ENCODE measurements around the gene SLAIN2. TPM values are rescaled to one million over a fixed set of nuclear protein-coding genes. Genes with fewer than 3 reads are reported as not detected.
"Not testable (repeated sequence)": the region's sequence is repeated elsewhere in the genome, so short reads cannot be mapped to it uniquely, and the experiment has no call there.

Gene SLAIN2
- total RNA-seq = 54.1 and 58.1 TPM in 2 replicates

DNA sequence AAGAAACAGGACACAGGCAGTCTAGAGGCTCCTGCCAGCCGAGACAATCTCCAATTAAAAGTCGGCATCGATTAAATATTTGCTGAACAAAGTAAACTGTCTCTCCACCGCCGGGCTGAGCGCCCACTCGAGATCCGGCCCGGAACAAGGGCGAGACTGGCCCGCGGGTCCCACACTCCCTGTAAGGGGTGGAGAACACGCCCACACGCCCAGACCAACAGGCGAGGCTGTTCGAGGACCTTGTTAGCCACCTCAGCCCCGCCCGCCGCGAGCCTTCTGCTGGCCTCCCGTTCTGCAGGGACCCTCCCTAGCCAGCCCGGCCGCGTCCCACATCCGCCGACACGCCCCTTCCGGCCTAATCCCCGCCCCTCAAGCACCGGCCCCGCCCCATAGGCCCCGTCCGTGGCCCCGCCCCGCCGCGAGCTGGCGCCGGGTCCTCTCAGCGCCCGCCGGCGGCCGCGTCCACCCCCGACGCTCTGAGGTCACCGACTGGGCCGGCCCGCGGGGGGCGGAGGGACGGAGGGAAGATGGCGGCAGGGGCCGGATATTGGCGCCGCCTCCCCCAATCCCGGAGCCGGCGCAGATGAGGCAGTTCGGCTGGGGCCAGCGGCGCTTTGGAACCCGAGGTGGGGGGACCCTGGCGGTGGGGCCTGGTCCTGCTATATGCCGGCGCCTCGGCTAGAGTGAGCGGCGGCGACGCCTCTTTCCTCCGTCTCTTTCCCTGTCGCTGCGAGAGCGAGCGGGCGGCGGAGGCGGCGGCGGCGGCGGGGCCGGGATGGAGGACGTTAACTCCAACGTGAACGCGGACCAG, at the start of gene SLAIN2:
TSS of gene SLAIN2 (plus strand) at position 565 of the 811 bp plus-strand sequence. CDS start at position 776, 211 bp downstream.
- intact Hi-C loops (cut with micrococcal nuclease) = loop anchor here (1.0 to 5.0 kb wide), 8 partner anchors 24 to 878 kb away; partner anchors contain the start of genes COMMD8, FRYL, OCIAD1 and OCIAD2

DNA sequence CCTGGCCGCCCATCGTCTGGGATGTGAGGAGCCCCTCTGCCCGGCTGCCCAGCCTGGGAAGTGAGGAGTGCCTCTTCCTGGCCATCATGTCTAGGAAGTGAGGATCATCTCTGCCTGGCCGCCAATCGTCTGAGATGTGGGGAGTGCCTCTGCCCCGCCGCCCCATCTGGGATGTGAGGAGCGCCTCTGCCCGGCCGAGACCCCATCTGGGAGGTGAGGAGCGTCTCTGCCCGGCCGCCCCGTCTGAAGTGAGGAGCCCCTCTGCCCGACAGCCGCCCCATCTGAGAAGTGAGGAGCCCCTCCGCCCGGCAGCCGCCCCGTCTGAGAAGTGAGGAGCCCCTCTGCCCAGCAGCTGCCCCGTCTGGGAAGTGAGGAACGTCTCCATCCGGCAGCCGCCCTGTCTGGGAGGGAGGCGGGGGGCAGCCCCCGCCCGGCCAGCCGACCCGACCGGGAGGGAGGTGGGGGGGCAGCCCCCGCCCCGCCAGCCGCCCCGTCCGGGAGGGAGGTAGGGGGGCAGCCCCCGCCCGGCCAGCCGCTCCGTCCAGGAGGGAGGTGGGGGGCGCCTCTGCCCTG, 49.0 kb upstream of the SLAIN2 start:
- intact Hi-C loops (cut with micrococcal nuclease) = not testable (repeated sequence)

DNA sequence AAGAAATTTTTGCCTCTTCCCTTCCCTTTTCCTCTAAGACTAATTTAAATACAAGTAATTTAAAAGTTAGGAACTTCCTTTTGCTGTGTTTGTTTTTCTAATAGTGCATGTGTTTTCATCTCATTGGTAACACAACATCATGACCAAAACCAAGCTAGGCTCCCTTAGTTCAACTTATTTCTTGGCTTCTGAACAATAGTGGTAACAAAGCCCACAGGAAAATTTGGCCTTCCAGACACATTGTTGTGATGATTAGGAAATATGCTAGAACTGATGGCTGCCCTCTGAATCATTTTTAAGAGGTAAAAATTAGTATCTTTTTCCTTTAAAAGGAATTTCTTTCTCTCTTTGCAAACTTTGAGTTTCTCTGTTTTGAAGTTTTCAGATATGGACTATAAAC, 46.2 kb upstream of the SLAIN2 start:
- intact Hi-C loops (cut with micrococcal nuclease) = no loop called here

DNA sequence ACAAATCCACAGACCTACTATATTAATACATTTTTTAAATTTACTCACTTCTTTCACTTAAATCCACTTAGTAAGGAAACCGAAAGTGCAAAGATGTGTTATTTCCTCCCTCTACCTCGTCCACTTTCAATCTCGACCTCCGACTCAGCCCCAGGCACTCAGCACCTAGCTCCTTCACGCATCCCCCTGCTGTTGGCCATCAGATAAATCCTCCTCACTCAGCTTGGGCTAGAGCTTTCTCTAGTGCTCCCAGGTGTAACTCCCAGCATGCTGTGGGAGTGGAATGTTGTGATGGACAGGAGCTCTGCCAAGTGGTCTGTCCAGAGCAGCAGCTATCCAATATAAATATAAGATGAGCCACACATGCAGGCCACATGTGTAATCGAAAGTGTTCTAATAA, 45.0 kb upstream of the SLAIN2 start:
- intact Hi-C loops (cut with micrococcal nuclease) = no loop called here

DNA sequence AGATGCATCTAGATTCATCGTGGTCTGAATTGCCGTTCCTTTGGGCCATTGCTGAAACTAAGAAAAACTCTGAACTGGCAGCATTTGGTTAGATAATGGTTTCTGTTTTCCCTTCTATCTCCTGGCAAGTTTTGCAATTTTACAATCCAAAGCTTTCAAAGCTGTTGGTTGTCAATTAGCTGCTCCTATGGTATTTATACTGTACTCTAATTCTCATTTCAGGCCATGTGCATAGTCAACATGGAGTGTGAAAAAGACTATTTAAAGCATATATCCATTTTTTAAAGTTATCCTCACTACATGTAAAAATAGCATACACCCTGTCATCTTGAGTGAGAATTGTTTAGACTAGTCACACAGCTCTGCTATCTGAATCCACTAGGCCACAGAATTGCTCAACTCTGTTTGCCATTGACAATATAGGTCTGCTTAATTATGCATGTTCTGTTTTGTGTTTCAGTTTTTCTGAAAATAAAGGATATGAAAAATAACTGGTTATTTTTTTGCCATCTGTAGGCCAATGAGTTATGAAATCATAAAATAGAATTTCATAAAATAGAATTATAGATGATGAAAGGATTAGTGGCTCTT, 44.0 kb upstream of the SLAIN2 start:
- intact Hi-C loops (cut with micrococcal nuclease) = no loop called here

DNA sequence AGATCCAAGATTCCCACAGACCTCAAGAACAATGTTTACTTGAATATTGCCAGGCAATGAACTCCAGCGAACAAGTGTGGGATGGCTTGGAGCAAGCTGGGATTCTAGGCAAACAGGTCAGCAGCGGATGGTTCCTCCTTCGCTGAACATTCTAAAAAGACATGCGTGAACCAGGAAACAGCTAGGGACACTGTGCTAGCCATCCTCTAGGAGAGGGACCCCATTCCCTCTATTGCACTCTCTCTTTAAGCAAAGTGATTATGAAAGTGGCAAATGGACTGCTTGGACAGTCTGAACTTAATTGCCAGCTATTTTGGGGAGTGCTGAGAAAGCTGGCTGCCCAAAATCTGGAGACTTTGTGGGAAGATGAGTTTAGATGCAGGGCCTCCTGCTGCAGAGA, 41.8 kb upstream of the SLAIN2 start:
- intact Hi-C loops (cut with micrococcal nuclease) = no loop called here

DNA sequence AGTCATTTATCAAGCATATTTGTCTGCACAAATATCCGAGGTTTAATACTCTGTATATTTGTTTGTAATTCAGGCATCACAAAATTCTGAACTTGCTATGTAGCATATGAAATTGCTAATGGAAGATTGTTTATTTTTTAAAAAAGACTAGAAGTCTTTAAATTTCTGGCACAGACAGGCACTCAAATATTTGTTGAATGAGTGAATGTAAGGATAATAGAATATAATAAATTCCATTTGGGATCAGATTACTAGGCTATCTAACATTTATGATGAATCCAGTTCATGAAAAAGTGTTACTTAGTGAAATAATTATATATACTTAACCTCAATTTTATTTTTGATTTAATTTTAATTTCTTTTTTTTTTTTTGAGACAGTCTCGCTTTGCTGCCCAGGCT, 41.3 kb upstream of the SLAIN2 start:
- intact Hi-C loops (cut with micrococcal nuclease) = no loop called here

DNA sequence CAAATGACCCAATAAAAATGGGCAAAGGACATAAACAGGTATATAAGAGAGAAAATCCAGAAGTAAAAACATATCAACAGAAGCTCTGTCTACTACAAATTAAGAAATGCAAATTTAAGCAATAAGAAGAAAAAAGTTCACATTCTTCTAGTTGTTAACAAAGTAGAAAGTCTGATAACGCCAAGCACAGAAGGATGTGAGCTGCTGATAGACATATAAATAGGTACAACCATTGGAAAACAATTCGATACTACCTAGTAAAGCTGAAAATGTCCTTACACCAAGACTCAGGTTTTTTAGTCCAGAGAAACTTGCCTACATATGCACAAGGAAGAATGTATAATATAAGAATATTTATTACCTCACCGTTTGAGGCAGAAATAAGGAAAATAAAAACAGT, 35.8 kb upstream of the SLAIN2 start:
- intact Hi-C loops (cut with micrococcal nuclease) = no loop called here

DNA sequence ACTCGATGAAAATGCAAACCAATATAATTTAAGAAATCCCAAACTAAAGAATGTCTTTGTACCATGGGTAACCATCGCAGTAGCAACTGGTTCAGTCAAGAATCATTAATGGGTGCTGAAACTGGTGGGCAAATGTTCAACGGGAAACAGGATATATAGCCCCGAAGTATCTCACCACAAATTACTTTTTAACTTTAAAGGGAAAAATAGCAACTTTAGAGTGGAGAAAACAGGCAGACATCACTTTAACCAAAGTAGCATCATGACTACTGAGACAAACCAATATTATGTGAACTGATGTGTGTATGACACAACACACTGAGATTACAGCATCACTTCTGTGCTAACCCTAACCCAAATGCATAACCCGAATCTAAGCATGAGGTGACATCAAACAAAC, 33.8 kb upstream of the SLAIN2 start:
- intact Hi-C loops (cut with micrococcal nuclease) = no loop called here

DNA sequence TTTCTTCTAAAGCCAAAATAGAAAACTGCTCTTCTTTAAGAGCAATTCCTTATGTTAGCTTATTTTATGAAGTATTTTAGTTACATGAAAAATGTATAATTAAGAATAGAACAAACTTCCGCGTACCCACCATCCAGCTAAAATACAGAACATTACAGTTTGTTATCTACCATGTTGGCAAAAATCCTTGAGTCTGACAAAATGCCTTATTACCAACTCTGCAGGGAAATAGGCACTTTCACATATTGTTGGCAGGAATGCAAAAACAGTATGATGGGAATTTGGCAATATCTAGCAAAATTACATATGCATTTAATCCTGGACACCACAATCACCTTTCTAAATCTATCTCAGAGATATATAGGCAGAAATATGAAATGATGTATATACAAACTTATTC, 32.4 kb upstream of the SLAIN2 start:
- intact Hi-C loops (cut with micrococcal nuclease) = no loop called here

DNA sequence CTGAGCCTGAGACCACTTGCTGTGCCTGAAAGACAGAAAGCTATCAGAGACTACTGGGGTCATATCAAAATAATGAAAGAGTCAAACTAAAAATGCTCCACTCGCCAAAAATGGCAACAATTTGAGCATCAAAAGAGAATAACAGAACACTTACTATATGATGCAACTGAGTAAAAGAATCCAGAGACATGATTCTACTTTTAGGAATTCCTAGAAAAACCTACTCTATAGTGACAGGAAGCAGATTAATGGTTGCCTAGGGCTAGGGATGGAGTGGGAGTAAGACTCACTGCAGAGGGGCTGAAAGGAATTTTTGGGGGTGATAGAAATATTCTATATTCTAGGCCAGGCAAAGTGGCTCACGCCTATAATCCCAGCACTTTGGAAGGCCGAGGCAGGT, 29.4 kb upstream of the SLAIN2 start:
- intact Hi-C loops (cut with micrococcal nuclease) = loop anchor here (10.0 kb wide), 1 partner anchor 653 kb away; no protein-coding TSS in a partner anchor

DNA sequence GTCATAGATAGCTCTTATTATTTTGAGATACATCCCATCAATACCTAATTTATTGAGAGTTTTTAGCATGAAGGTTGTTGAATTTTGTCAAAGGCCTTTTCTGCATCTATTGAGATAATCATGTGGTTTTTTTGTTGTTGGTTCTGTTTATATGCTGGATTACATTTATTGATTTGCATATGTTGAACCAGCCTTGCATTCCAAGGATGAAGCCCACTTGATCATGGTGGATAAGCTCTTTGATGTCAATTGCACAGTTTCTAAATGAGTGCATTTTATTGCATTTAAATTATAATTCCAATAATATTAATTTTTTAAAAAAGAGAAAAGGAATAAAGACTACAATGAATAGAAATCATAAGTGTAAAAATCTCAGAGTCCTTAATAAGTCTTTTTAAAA, 26.6 kb upstream of the SLAIN2 start:
- intact Hi-C loops (cut with micrococcal nuclease) = loop anchor here (5.0 to 10.0 kb wide), 2 partner anchors 113 to 650 kb away; no protein-coding TSS in a partner anchor

DNA sequence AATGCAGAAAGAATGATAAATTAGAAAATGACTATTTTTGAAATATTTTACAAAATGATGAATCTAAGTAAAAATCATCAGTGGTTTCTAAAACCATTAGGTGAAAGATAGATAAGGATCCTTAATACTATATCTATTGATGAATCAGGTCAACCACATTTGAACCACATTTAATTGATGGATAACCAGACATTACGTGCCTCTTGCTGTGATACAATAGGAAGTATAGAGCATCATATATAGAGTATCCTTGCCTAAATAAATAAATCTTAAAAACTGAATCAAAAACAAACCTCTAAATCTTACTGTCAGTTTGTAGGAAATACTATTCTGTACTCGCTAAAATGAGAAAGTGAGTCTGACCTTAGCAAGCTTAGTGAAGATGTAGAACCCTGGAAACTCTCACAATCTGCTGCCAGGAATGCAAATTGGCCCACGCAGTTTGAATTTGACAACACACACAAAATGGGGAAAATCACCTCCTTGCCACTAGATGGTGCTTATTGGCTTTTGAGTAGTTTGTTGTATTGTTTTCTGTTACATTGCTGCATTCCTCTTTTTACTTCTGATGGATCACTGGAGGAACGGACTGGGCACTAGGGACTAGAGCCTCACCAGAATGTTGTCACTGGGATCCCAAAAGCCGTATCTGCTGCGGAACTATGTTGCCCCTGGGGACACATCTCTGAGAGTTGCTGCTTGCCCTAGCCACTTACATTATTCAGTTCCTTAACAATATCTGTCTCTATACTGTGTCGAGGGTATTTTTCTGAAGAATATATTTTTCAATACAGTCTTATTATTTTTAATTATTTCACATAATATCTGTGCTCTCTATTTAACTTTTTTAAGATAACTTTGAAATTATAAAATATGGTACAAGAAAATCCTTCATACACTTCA, 25.4 kb upstream of the SLAIN2 start:
- intact Hi-C loops (cut with micrococcal nuclease) = loop anchor here (1.0 to 10.0 kb wide), 4 partner anchors 25 to 649 kb away; partner anchors contain the start of gene SLAIN2

DNA sequence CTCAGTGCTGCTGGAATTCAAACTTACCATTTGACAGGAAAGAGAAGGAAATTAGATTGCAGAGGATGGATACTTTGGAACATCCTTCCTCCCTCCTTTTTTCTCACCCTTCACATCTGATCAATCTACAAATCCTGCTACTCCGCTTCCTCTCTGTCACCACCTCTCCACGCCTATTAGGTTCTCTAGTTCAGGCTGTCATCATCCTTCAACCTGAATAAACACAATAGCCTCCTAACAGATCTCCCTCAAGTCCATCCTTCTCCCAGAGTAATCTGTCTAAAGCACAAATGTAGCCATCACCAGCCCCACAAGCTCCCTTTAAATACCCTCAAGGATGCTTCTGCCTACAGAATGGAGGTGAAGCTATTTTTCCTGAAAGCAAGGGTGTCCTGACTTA, 20.0 kb upstream of the SLAIN2 start:
- intact Hi-C loops (cut with micrococcal nuclease) = no loop called here

DNA sequence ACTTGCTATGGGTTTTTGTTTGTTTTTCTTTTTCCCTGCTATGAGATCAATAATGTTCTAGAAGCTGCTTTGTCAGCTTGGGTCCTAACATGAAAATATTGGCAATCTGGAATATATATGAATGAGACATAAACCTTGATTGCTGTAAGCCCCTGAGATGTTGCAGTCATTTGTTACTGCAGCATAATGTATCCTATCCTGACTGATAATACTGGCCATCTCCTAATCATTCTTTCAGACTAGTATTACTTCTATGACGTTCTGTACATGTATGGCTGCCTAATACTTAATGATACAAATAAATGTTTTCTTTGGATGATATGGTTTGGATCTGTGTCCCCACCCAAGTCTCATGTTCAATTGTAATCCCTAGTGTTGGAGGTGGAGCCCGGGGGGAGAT, 19.3 kb upstream of the SLAIN2 start:
- intact Hi-C loops (cut with micrococcal nuclease) = no loop called here

DNA sequence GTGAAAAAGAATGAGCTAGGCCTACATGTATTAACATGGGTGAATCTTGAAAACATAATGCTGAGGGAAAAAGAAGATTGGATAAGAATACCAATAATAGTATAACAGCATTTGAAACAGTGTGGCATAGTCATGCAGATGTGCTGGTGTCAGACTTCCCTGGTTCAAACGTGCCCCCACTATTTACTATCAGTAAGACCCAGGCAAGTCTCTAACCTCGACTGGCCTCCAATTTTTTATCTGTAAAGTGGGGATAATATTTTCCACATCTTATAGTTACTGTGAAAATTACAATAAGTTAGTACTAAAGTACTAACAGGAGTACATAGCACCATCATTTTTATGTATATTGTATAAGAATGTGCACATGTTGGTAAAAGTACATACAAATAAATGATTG, 17.0 kb upstream of the SLAIN2 start:
- intact Hi-C loops (cut with micrococcal nuclease) = no loop called here

DNA sequence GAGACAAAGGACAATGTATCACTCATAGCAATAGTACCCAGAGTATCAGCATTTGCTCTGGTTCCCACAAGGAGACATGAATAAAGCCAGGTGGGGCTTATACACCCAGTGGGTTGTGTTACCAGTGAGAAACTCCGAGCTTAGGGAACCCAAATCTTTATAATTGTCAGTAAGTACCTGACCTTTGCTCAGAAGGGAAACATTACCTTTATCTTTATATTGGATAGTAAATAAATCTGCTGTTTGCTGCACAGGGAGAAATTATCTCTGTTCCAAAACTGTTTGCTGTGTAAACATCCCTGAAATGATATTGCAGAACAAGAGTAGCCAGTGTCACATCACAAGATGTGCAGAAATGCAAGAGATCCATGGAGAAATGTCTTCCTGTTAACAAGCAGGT, 12.1 kb upstream of the SLAIN2 start:
- intact Hi-C loops (cut with micrococcal nuclease) = no loop called here

DNA sequence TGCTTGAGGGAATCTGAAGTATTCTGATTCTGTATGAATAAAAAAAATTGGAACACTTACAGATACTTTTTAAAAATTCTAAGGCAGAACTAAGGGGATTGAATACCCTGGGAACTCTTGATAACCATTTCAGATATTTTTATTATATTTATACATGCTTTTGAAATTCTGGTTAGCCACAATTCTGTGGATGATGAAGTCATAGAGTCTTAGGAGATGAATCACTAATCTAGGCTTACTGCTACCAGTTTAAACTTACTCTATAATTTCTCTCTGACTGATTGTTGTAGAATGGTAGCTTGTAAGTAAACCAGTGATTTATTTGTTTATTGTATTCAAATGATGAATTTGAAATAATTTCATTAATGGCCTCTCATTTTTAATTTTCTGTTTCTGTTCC, 11.4 kb upstream of the SLAIN2 start:
- intact Hi-C loops (cut with micrococcal nuclease) = no loop called here

DNA sequence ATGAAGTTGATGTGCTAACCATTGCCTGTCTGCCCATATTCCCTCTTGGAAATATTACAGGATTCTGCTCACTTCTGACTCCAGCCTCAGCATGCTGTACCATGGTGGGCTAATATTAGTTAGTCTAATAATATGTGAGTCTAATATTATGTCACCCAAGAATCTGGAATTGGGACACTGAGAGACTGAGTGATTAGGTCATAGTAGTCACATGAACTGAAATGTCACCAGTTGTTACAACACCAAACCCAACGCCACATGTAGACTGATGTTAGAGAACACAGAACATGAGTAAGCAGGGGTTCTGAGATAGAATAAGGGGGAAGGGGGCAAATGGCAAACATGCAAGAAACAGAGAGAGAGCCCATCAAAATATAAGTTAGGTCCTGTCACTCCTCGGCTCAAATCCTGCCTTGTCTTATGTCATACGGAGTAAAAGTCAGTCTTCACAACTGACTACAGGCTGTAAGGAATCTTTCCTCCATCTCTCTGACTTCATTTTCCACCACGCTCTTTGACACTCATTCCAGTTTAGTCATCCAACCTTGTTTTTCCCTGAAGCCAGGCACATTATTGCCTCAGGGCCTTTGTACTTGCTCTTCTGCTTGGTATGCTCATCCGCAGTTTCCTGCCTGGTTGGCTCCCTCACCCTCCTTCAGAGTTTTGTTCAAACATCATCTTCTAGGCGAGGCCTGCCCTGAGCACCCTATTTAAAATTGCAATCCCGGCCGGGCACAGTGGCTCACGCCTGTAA, 9.6 kb upstream of the SLAIN2 start:
- intact Hi-C loops (cut with micrococcal nuclease) = no loop called here

DNA sequence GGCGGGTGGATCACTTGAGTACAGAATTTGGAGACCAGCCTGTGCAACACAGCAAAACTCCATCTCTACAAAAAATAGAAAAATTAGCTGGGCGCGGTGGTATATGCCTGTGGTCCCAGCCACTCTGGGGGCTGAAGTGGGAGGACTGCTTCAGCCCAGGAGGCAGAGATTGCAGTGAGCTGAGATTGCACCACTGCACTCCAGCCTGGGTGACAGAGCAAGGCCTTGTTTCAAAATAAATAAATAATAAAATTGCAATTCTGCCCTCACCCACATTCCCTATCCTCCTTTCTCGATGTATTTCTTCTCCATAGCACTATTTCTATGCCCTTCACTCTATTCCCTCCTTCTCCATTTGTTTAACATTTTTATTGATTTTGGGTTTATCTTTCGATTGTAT, 8.7 kb upstream of the SLAIN2 start:
- intact Hi-C loops (cut with micrococcal nuclease) = no loop called here

DNA sequence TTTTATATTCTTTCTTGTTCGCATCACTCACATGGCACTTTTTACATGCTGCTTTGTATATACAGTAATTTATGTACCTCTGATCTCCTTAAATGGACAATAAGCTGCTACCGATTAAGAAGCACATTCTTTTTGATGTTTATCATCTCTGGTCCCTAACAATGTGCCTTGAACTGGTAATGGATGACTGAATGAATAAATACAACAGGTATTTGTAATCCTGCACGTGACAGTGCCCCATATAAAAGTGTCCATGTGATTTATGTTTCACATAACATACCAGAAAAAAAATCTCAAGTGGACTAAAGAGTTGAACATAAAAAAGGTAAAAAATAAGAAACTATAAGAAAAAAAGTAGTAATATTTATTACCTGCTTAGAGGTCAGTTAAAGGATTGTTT, 7.7 kb upstream of the SLAIN2 start:
- intact Hi-C loops (cut with micrococcal nuclease) = no loop called here
